Measurements from ENCODE around the gene SERPINE2.

Gene SERPINE2

GRCh38 chr2:224025874-224026273, 13.2 kb downstream of the SERPINE2 start:
- Histone ChIP-seq H3K4me3 (ENCODE audit: insufficient read depth, low read length, poor library complexity, severe bottlenecking) (no peak overlapping the region), H3K9me2 (replicated peaks; ENCODE audit: insufficient read depth, low read length) (no peaks in the 10 kb centered on the region), H3K9ac (ENCODE audit: low read length) (no peak overlapping the region), H3F3A (ENCODE audit: insufficient read depth) (no peaks in the 10 kb centered on the region), H3K27me3 (ENCODE audit: low read length) (no peaks in the 10 kb centered on the region), H3K9me3 (ENCODE audit: insufficient read depth, low read length) (no peaks in the 10 kb centered on the region), H3K36me3 (ENCODE audit: low read length) (no peaks in the 10 kb centered on the region), H3K4me2 (ENCODE audit: low read depth, low read length, poor library complexity, severe bottlenecking) (no peak overlapping the region), H3K79me2 (ENCODE audit: insufficient read depth, low read length) (no peaks in the 10 kb centered on the region), H3K27ac (ENCODE audit: low read depth, low read length) (no peak overlapping the region), H4K20me1 (ENCODE audit: low read depth, low read length) (no peaks in the 10 kb centered on the region), H2AFZ (ENCODE audit: low read depth, low read length, severe bottlenecking) (no peak overlapping the region)
- no peak for TF ChIP-seq CTCF (IDR thresholded peaks at IDR 0.05; ENCODE audit: insufficient read depth, low read length, poor library complexity, severe bottlenecking)
- TF ChIP-seq EZH2phosphoT487 (conservative IDR thresholded peaks at IDR 0.05; ENCODE audit: low read length): no peak

GRCh38 chr2:224024270-224024669, 14.8 kb downstream of the SERPINE2 start:
- Histone ChIP-seq H3K36me3 (ENCODE audit: low read length) (no peaks in the 10 kb centered on the region), H3K27me3 (ENCODE audit: low read length) (no peaks in the 10 kb centered on the region), H3K9me3 (ENCODE audit: insufficient read depth, low read length) (no peaks in the 10 kb centered on the region), H3K9ac (ENCODE audit: low read length) (no peak overlapping the region), H3K27ac (ENCODE audit: low read depth, low read length) (no peak overlapping the region), H3K4me2 (ENCODE audit: low read depth, low read length, poor library complexity, severe bottlenecking) (no peak overlapping the region), H3K9me2 (replicated peaks; ENCODE audit: insufficient read depth, low read length) (no peaks in the 10 kb centered on the region), H2AFZ (ENCODE audit: low read depth, low read length, severe bottlenecking) (no peak overlapping the region), H3F3A (ENCODE audit: insufficient read depth) (no peaks in the 10 kb centered on the region), H4K20me1 (ENCODE audit: low read depth, low read length) (no peaks in the 10 kb centered on the region), H3K79me2 (ENCODE audit: insufficient read depth, low read length) (no peaks in the 10 kb centered on the region), H3K4me3 (ENCODE audit: insufficient read depth, low read length, poor library complexity, severe bottlenecking) (no peak overlapping the region)
- no peak for TF ChIP-seq CTCF (IDR thresholded peaks at IDR 0.05; ENCODE audit: insufficient read depth, low read length, poor library complexity, severe bottlenecking)
- no peak for TF ChIP-seq EZH2phosphoT487 (conservative IDR thresholded peaks at IDR 0.05; ENCODE audit: low read length)

- no peaks in the 10 kb centered on the region for H3K79me2 ChIP-seq (ENCODE audit: insufficient read depth, low read length)
- no peak overlapping the region for H3K4me2 ChIP-seq (ENCODE audit: low read depth, low read length, poor library complexity, severe bottlenecking)
Observed at GRCh38 chr2:224023188-224023587, 15.9 kb downstream of the SERPINE2 start.

More at GRCh38 chr2:224023188-224023587, 15.9 kb downstream of the SERPINE2 start:
- no peaks in the 10 kb centered on the region for H3K36me3 ChIP-seq (ENCODE audit: low read length)
- H4K20me1 ChIP-seq (ENCODE audit: low read depth, low read length): no peaks in the 10 kb centered on the region
- H3F3A ChIP-seq (ENCODE audit: insufficient read depth): no peaks in the 10 kb centered on the region
- no peak overlapping the region for H3K4me3 ChIP-seq (ENCODE audit: insufficient read depth, low read length, poor library complexity, severe bottlenecking)
- no peak overlapping the region for H3K9ac ChIP-seq (ENCODE audit: low read length)
- H2AFZ ChIP-seq (ENCODE audit: low read depth, low read length, severe bottlenecking): no peak overlapping the region
- H3K9me3 ChIP-seq (ENCODE audit: insufficient read depth, low read length): no peaks in the 10 kb centered on the region
- no peaks in the 10 kb centered on the region for H3K27me3 ChIP-seq (ENCODE audit: low read length)
- H3K27ac ChIP-seq (ENCODE audit: low read depth, low read length): no peak overlapping the region
- H3K9me2 ChIP-seq (replicated peaks; ENCODE audit: insufficient read depth, low read length): no peaks in the 10 kb centered on the region
- TF ChIP-seq CTCF (IDR thresholded peaks at IDR 0.05; ENCODE audit: insufficient read depth, low read length, poor library complexity, severe bottlenecking): no peak
- TF ChIP-seq EZH2phosphoT487 (conservative IDR thresholded peaks at IDR 0.05; ENCODE audit: low read length): no peak

Data from SU-DHL-6 (cell line).